ENCODE data around the gene NPNT.

Gene NPNT

DNA sequence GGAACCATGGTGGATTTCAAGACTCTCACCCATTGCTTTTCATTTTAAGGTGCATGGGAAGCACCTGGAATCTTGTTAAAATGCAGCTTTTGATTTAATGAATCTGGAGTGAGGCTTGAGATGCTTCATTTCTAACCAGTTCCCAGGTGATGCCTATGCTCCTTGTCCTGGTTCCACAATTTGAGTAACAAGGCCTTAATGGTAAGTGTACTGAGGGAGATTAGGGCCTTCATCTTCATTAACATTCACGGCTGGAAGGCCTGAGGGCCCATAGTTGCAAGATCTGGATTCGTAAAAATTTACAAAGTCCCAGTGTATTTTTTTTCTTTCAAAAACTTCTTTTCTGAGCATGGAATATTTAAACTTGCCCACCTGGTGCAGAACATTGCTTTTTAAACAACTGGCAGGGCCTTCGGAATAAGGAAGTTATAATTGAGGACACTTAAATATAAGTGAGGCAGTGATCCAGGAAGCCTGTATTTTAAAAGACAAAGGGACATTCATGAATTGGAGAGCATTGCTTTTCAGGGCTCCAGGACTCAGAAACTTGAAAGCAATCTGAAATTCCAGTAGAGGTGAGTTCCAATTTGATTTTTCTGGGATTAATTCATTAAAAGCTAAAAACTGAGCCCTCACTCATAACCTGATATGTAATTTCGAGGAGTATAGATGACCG lies 77.8 kb downstream of the NPNT start:
- no peak for DNase-seq (ENCODE audit: low read depth)
- TF ChIP-seq CTCF (conservative IDR thresholded peaks at IDR 0.05; ENCODE audit: control insufficient read depth, insufficient read depth, low read depth, low read length): no peak
- H3K4me3 ChIP-seq (ENCODE audit: control insufficient read depth, low read depth, low read length): no peak overlapping the region

DNA sequence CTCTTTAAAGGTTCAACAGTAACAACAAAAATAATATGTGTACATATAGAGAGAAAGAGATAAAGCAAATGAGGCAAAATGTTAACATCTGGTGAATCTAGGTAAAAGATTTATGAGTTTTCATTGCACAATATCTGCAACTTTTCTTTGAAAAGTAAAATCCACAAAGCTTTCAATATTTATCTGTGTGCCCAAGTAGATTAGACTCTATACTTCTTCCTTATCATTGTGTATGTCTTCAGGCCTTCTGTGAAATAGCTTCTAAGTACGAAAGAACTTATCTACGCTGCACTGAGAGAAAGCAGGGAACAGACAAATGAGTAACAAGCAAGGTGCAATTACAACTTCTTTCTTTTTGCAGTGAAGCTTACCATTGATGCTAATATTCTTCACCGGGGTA lies 81.6 kb downstream of the NPNT start:
- DNase-seq (ENCODE audit: low read depth): no peak
- H3K4me3 ChIP-seq (ENCODE audit: control insufficient read depth, low read depth, low read length): no peak overlapping the region
- no peak for TF ChIP-seq CTCF (conservative IDR thresholded peaks at IDR 0.05; ENCODE audit: control insufficient read depth, insufficient read depth, low read depth, low read length)

GRCh38 chr4:105978684-105979296 lies 83.5 kb downstream of the NPNT start:
- peak; percentile 94 for DNase-seq (ENCODE audit: low read depth)
- no peak overlapping the region for H3K4me3 ChIP-seq (ENCODE audit: control insufficient read depth, low read depth, low read length)
- no peak for TF ChIP-seq CTCF (conservative IDR thresholded peaks at IDR 0.05; ENCODE audit: control insufficient read depth, insufficient read depth, low read depth, low read length)

- peak; percentile 62 for DNase-seq (ENCODE audit: low read depth)
- H3K4me3 ChIP-seq (ENCODE audit: control insufficient read depth, low read depth, low read length): no peak overlapping the region
- no peak for TF ChIP-seq CTCF (conservative IDR thresholded peaks at IDR 0.05; ENCODE audit: control insufficient read depth, insufficient read depth, low read depth, low read length)
Observed at GRCh38 chr4:105979506-105979905, 84.2 kb downstream of the NPNT start.

DNA sequence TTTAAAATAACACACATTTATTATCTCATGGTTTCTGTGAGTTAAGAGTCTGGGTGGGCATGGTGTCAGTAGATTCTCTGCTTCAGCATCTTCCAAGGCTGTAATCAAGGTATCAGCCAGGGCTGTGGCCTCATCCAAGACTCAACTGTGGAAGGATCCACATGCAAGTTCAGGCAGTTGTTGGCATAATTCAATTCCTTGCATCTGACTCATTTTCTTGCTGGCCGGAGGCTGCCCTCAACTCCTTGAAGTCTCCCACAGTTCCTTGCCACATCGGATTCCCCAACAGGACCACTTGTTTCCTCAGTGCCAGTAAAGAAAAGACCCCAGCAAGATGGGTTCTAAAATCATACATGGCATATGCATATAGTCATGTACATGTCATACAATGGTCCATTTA lies 93.4 kb downstream of the NPNT start:
- no peak for DNase-seq (ENCODE audit: low read depth)
- H3K4me3 ChIP-seq (ENCODE audit: control insufficient read depth, low read depth, low read length): no peak overlapping the region
- TF ChIP-seq CTCF (conservative IDR thresholded peaks at IDR 0.05; ENCODE audit: control insufficient read depth, insufficient read depth, low read depth, low read length): no peak

DNA sequence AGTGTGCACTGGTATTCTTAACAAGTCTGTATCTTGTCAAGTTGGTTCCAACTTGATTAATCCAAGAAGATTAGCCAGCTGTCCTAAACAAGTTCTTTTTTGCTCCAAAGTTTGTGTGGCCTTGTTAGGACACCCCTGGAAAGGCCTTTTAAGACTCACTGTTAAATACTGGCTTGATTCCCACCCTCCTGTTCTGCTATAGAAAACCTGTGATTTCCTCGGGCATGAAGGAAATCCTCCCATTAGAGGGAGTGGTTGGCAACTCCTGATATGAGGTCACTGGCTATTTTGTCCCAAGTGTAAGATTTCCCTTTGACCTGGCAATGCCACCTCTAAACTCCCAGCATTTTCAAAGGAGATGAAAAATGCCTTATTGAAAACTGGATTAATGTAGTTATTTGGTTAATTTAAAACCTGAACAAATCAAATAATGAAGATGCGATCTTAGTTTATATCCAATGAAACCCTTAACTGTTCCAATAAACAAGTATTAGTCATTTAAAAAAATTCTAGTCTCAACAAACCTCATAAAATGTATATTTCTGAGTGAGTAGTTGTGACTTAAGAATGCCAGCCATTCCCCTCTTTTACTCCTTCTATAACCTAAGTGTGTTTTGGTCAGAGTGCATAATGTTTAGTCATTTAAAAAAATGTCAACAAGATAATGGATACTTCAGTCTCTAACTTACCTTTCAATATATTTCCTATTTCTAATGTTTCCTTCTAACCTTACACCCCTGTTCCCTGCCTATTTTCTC lies 94.4 kb downstream of the NPNT start:
- TF ChIP-seq CTCF (conservative IDR thresholded peaks at IDR 0.05; ENCODE audit: control insufficient read depth, insufficient read depth, low read depth, low read length): no peak
- no peak for DNase-seq (ENCODE audit: low read depth)
- no peak overlapping the region for H3K4me3 ChIP-seq (ENCODE audit: control insufficient read depth, low read depth, low read length)

All from fibroblast of mammary gland (primary cell).